ENCODE data around the gene ZNF488.
A peak's percentile ranks its signal among the peaks of the same experiment; 100 is the strongest.
"Not testable (repeated sequence)": the region's sequence is repeated elsewhere in the genome, so short reads cannot be mapped to it uniquely, and the experiment has no call there.

Gene ZNF488, protein sequence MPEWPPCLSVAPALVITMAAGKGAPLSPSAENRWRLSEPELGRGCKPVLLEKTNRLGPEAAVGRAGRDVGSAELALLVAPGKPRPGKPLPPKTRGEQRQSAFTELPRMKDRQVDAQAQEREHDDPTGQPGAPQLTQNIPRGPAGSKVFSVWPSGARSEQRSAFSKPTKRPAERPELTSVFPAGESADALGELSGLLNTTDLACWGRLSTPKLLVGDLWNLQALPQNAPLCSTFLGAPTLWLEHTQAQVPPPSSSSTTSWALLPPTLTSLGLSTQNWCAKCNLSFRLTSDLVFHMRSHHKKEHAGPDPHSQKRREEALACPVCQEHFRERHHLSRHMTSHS

DNA sequence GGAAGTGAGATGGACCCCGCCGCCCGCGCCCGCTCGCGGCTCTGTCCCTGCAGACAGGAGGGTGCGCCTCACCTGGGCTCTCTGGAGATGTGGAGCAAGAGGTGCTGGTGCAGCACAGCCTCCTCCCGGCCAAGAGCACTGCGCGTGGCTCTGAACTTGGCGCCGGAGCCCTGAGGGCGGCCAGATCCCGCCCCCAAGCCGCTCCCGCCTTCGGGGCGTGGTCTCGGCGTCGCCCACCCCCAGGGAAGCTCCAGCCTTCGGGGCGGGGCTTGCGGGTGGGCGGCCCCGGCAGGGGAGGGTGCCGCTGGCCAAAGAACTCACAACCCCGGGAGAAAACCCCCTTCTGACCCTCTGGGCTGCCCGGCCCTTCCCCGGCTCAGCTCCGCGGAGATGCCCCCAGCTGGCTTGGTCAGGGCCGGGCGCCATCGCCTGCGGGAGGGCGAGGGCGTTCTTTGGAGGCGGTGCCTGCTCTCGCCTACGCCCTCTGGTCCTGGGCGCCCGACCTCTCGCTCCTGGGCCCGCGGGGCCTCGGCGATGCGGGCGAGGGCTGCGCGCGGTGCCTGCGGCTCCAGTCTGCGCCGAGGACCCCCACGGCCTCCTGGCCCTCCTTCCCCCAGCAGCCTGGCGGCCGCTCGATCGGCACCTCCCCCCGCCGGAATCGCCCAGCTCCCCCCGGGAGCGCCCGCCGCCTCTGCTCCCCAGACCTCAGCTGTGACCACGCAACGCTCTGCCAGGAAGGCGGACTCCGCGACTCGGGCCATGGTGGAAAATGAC is at the start of gene ZNF488:
Gene ZNF488, minus strand, starts transcription at position 146 of the 774 bp plus-strand sequence. CDS start 15,464 bp downstream, outside the sequence.
- DNase-seq (ENCODE audit: insufficient read length, low spot score) = peak; percentile 92
- no peak for FAIRE-seq

DNA sequence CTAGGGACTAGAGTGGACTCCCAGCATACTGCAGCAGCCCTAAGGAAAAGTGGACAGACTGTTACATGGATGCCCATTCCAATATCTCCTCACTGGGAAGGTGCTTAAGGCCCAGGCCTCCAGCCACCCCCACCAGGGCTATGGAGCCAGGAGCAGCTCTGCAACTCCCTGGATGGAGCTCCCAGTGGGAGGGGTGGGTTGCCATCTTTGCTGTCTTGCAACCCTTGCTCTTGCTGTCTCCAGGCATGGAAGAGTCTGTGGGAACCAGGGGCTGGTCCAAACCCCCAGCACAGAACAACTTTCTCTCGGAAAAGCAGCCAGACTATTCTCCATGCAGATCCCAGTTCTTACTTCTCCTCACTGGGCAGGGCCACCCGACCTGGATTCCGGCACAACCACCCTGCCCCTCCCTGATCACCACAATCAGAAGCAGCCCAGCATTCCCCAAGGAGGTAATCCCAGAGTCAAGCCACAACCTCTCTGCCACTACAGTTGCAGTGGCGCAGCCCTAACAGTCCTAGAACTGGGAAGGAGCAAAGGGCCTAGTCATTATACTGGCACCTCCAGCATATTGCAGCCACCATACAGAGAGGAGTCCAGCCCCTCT is 41.8 kb upstream of the ZNF488 start:
- FAIRE-seq (no peak), DNase-seq (ENCODE audit: insufficient read length, low spot score) (no peak)

DNA sequence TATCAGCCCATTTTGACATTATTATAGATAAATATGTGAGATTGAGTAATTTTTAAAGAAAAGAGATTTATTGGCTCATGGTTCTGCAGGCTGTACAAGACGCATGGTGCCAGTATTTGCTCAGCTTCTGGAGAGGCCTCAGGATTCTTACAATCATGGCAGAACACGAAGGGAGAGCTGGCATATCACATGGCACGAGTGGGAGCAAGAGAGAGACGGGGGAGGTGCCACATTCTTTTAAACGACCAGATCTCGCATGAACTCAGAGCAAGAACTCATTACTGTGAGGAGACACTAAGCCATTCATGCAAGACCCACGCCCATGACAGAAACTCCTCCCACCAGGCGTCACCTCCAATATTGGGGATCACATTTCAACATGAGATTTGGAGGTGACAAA is 40.1 kb upstream of the ZNF488 start:
- FAIRE-seq (no peak), DNase-seq (ENCODE audit: insufficient read length, low spot score) (no peak)

- FAIRE-seq (no peak), DNase-seq (ENCODE audit: insufficient read length, low spot score) (no peak)
Measured at GRCh38 chr10:47423476-47423875, 39.4 kb upstream of the ZNF488 start.

GRCh38 chr10:47421057-47421952 is 37.2 kb upstream of the ZNF488 start:
- DNase-seq (ENCODE audit: insufficient read length, low spot score) = peak; percentile 66
- FAIRE-seq = no peak

DNA sequence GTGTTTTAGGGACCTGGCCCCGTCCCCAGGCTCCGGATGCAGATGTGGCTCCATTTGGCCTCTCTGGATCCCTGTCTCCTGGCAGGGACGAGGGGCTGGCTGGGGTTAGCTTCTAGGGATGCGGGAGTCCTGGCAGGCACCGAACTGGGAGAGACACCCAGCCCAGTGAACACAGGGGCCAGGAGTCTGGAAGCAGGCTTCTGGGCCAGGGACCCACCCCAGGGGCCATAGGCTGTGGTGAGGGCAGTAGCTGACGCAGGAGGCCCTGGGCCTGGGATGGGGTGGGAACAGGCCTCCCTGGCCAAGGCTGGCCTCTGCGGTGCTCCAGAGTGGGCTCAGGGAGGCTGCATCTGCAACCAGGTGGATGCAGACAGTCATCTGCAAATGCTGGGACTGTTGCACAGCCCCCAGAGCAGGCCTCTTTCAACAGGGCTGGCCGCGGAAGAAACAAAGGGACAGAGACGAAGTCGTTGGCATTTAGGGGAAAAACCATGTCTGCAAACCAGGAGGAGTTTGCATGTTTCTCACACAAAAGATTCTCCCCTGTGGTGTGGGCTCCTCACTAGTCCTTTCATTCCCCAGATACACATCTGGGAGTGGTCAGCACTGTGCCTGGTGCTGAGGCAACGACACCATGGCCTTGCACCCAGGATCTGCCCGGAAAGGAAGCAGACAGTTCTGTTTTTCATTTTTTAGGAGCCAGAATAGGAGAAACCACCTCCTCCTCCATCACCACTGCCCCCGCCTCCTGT is 36.4 kb upstream of the ZNF488 start:
- no peak for DNase-seq (ENCODE audit: insufficient read length, low spot score)

DNA sequence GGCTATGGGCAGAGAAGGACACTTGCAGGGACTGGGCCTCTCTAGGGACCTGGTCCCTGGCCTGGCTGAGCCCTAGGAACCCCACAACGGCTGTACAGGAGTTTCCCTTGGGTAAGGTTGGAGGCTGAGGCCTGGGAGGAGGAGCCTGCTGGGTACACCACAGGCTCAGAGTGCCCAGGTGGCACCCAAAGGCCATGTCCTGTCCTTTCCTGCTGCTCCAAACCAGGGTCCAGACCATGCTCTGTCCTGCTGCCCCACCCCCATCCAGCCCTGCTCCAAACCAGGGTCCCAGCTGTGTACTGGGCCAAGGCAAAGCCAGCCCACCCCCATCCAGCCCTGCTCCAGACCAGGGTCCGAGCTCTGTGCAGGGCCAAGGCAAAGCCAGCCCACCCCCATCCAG is 35.3 kb upstream of the ZNF488 start:
- DNase-seq (ENCODE audit: insufficient read length, low spot score) (no peak), FAIRE-seq (no peak)

More for the DNA sequence above, 36.4 kb upstream of the ZNF488 start:
- no peak for FAIRE-seq

- DNase-seq (ENCODE audit: insufficient read length, low spot score) (no peak), FAIRE-seq (no peak)
Measured at GRCh38 chr10:47418966-47419365, 34.9 kb upstream of the ZNF488 start.

GRCh38 chr10:47418321-47418720 is 34.2 kb upstream of the ZNF488 start:
- no peak for DNase-seq (ENCODE audit: insufficient read length, low spot score)
- FAIRE-seq = no peak

DNA sequence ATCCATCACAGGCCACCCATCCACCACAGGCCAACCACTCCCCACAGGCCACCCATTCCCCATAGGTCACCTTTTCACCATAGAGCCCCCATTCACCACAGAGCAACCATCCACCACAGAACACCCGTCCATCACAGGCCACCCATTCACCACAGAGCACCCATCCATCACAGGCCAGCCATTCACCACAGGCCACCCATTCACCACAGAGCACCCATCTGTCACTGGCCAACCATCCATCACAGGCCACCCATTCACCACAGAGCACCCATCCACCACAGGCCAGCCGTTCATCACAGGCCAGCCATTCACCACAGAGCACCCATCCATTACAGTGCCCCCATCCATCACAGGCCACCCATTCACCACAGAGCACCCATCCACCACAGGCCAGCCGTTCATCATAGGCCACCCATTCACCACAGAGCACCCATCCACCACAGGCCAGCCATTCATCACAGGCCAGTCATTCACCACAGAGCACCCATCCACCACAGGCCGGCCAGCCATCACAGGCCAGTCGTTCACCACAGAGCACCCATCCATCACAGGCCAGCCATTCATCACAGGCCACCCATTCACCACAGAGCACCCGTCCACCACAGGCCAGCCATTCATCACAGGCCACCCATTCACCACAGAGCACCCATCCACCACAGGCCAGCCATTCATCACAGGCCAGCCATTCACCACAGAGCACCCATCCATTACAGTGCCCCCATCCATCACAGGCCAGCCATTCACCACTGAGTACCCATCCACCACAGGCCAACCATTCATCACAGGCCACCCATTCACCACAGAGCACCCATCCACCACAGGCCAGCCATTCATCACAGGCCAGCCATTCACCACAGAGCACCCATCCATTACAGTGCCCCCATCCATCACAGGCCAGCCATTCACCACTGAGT is 32.5 kb upstream of the ZNF488 start:
- DNase-seq (ENCODE audit: insufficient read length, low spot score); FAIRE-seq: not testable (repeated sequence)

- no peak for FAIRE-seq
- DNase-seq (ENCODE audit: insufficient read length, low spot score) = no peak
Measured at GRCh38 chr10:47415520-47416304, 31.6 kb upstream of the ZNF488 start.

DNA sequence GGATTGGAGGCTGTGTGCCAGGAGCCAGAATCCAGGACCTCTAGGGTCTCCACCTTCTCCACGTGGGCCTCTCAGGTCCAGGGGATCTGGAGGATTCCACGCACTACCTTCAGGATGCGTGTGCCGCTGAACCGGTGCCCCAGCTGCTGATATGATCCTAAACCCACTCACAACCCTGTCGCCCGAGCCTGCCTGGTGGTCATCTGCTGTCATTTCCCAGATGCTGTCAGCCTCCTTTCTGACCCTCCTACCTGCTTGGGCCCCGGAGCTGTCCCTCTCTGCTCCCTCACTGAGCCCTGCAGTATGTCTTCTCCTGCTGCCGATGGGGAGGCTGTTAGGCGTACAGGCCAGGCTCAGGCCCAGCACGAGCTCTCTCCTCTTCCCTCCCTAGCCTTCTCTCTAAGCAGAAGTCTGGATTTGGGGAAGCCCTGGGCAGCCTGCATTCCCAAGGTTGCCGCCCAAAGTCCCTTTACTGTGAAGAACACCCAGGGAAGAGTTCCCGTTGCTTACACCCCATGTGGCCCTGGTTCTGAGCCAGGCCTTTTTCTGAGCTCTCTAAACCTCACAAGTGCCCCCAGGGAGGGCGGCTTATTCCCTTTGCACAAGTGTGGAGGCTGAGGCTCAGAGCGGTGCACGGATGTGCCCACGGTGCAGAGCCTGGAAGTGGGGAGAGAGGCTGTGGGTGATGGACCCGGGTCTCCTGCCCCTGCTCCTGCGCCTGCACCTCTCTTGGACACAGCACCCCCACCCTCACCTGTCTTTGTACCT is 30.8 kb upstream of the ZNF488 start:
- no peak for FAIRE-seq
- DNase-seq (ENCODE audit: insufficient read length, low spot score) = no peak

- no peak for DNase-seq (ENCODE audit: insufficient read length, low spot score)
- FAIRE-seq = no peak
Measured at GRCh38 chr10:47414227-47414592, 30.1 kb upstream of the ZNF488 start.

- FAIRE-seq (no peak), DNase-seq (ENCODE audit: insufficient read length, low spot score) (no peak)
Measured at GRCh38 chr10:47413531-47414226, 29.6 kb upstream of the ZNF488 start.

DNA sequence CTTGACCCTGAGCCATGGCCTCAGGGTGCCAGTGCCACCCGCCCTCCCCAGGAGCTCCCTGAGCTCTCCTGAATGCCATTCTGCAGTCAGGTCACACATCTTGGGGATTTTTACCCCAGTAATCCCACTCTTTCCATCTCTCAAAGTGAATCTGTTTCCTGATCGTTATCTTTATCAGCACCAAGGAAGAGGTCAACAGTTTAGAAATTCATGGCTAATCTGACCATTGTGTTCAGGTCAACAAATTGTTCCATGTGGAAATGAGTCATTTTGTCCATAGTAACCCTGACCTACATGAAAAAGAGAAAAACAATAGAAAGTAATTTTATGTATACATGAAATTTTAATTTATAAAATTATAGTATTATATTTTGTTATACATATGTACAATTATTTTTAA is 28.8 kb upstream of the ZNF488 start:
- FAIRE-seq = no peak
- no peak for DNase-seq (ENCODE audit: insufficient read length, low spot score)

GRCh38 chr10:47412177-47412730 is 28.2 kb upstream of the ZNF488 start:
- FAIRE-seq = no peak
- no peak for DNase-seq (ENCODE audit: insufficient read length, low spot score)

Measured in HTR-8/SVneo (cell line).